PFSK-1 (cell line): Measurements from ENCODE around the gene GFRA1.

Source experiments
- FOXP2 ChIP-seq: optimal IDR thresholded peaks from 2 replicates; pipeline ENCODE3; 2011; ENCODE audit warnings: borderline replicate concordance, control low read depth, inconsistent platforms; ENCODE audit not compliant: insufficient read depth; ENCODE audit errors: extremely low read length, extremely low read depth
- POLR2AphosphoS5 ChIP-seq: IDR thresholded peaks from 2 replicates; pipeline ENCODE4 v1.6.1; 2012; ENCODE audit warnings: low read depth, mild to moderate bottlenecking, control low read depth, low read length, moderate library complexity
- SIN3A ChIP-seq: IDR thresholded peaks from 2 replicates; pipeline ENCODE4 v1.6.1; 2012; ENCODE audit warnings: mild to moderate bottlenecking, low read length, moderate library complexity, borderline replicate concordance; ENCODE audit not compliant: insufficient read depth
- TAF1 ChIP-seq: IDR thresholded peaks from 2 replicates; pipeline ENCODE4 v1.6.1; 2012; ENCODE audit warnings: low read length, control low read depth, borderline replicate concordance; ENCODE audit not compliant: insufficient read depth
- TF ChIP-seq, protein P1 (sequence below), 2 experiments: IDR thresholded peaks; 2 replicates each; pipeline versions ENCODE4 v1.6.1 to v1.8.0; 2011 to 2012; ENCODE audit warnings: low read depth in 2 of 2, low read length in 2 of 2, control low read depth in 1 of 2, inconsistent platforms in 1 of 2, mild to moderate bottlenecking in 1 of 2, moderate library complexity in 1 of 2; ENCODE audit not compliant: insufficient read depth in 1 of 2

GFRA1 gene

DNA sequence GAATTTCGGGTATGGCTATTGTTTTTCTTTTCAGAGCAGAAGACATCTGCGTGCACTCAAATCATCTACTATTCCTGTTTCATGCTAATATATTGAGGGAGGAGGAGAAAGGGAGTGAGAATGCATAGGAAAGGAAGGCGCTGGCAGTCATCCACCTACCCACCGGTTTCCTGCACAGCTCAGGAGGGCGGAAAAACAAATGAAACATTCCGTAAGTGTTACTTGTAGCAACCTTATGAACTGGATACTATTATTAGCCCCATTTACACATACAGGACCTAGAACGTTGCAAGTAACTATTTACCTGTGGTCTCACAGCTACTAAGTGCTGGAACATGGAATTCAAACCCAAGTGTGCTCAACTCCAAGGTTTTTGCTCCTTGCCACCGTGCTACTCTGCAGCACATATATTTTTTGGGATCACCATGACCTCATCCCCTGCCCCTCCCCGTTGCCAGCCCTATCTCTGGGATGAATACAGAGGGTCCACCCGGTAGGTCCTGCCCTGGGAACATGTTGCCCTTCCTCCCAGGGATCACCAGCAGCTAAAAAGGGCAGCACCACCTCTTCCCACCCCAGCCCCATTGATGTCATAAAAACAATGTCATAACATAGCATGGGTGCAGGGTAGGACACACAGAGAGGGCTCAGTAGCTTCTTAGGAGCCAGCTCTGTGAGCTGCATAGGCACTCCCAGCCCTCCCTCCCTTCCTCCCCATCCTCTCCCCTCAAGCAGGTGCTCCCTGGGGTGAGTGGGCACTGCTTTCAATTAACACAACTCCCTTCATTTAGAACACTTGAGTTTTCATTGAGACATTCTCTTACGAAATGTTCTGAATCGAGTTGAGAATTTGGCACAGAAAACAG, 16.9 kb downstream of the GFRA1 start:
- no peak for TF ChIP-seq TAF1
- TF ChIP-seq, protein P1, sequence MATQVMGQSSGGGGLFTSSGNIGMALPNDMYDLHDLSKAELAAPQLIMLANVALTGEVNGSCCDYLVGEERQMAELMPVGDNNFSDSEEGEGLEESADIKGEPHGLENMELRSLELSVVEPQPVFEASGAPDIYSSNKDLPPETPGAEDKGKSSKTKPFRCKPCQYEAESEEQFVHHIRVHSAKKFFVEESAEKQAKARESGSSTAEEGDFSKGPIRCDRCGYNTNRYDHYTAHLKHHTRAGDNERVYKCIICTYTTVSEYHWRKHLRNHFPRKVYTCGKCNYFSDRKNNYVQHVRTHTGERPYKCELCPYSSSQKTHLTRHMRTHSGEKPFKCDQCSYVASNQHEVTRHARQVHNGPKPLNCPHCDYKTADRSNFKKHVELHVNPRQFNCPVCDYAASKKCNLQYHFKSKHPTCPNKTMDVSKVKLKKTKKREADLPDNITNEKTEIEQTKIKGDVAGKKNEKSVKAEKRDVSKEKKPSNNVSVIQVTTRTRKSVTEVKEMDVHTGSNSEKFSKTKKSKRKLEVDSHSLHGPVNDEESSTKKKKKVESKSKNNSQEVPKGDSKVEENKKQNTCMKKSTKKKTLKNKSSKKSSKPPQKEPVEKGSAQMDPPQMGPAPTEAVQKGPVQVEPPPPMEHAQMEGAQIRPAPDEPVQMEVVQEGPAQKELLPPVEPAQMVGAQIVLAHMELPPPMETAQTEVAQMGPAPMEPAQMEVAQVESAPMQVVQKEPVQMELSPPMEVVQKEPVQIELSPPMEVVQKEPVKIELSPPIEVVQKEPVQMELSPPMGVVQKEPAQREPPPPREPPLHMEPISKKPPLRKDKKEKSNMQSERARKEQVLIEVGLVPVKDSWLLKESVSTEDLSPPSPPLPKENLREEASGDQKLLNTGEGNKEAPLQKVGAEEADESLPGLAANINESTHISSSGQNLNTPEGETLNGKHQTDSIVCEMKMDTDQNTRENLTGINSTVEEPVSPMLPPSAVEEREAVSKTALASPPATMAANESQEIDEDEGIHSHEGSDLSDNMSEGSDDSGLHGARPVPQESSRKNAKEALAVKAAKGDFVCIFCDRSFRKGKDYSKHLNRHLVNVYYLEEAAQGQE (IDR thresholded peaks at IDR 0.05; ENCODE audit: insufficient read depth in 1 of 2, low read depth in 2 of 2, low read length in 2 of 2) = no peak
- no peak for TF ChIP-seq POLR2AphosphoS5
- no peak for TF ChIP-seq SIN3A
- TF ChIP-seq FOXP2 = no peak

- TF ChIP-seq SIN3A (no peak), POLR2AphosphoS5 (no peak), TAF1 (no peak), FOXP2 (no peak)
- TF ChIP-seq, protein P1 (IDR thresholded peaks at IDR 0.05; ENCODE audit: insufficient read depth in 1 of 2, low read depth in 2 of 2, low read length in 2 of 2) = no peak
These were observed 18.4 kb downstream of the GFRA1 start for GRCh38 chr10:116254422-116255155.

- TF ChIP-seq, protein P1 (IDR thresholded peaks at IDR 0.05; ENCODE audit: insufficient read depth in 1 of 2, low read depth in 2 of 2, low read length in 2 of 2) = no peak
- TF ChIP-seq POLR2AphosphoS5 (no peak), SIN3A (no peak), TAF1 (no peak), FOXP2 (no peak)
These were observed 19.3 kb downstream of the GFRA1 start for GRCh38 chr10:116253716-116254115.

- TF ChIP-seq FOXP2 = no peak
- TF ChIP-seq, protein P1 (IDR thresholded peaks at IDR 0.05; ENCODE audit: insufficient read depth in 1 of 2, low read depth in 2 of 2, low read length in 2 of 2) = no peak
- no peak for TF ChIP-seq TAF1
- no peak for TF ChIP-seq POLR2AphosphoS5
- no peak for TF ChIP-seq SIN3A
These were observed 21.2 kb downstream of the GFRA1 start for GRCh38 chr10:116251602-116252395.
